Measurements from ENCODE around the gene PISD. TPM values are rescaled to one million over a fixed set of nuclear protein-coding genes. Genes with fewer than 3 reads are reported as not detected.

PISD gene
- total and polyA plus RNA-seq, 2 donors (not counting 3 experiments of a cell fraction or from before 2014, with no cell fraction given), result 53.4 to 58.0 TPM

DNA sequence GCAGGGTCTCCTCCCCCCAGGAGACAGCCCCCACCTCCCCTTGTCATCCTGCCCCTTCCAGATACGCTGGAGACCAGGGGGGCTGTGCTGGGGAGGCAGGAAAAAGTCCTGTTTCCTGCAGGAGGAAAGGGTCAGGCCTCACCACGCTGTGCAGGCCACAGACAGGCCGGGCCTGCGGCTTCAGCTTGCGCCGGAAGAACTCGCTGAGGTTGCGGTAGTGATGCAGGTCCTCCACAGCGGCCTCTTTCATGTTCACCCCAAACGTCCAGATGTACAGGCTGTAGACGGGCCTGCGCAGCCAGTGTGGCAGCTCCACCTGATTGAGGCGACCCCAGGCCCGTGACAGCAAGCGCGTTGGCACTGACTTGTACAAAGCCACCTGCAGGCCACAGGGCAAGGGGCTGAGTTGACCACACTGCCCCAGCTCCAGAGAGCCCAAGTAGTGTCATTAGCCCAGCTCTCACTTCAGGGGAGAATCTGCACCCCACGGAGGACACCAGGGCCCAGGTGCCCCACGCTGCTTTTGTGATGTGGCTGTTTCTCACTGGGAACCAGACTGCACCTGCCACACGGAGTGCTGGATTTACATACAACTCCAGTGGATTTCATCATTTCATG lies 40.4 kb downstream of the PISD start:
- POLR2A ChIA-PET, result interaction anchor here (1.6 kb wide), 1 partner anchor 8 kb away, joined by 4 read pairs; no protein-coding TSS in a partner anchor
- intact Hi-C loops (cut with micrococcal nuclease), result no loop called here
- Histone ChIP-seq H3K27ac (ENCODE audit: insufficient read depth, low read depth, low read length) (no peak overlapping the region), H4K20me1 (replicated peaks; ENCODE audit: control insufficient read depth, extremely low read depth, insufficient read depth, low read length) (no peaks in the 10 kb centered on the region), H3K27me3 (ENCODE audit: control insufficient read depth in 2 of 2, insufficient read depth in 2 of 2, low read length in 2 of 2) (no peaks in the 10 kb centered on the region), H2AFZ (ENCODE audit: low read depth, low read length) (no peak overlapping the region), H3K4me3 (replicated peaks in 1 of 3; ENCODE audit: insufficient read depth in 1 of 3, low read depth in 1 of 3, low read length in 3 of 3) (no peak overlapping the region), H3K79me2 (ENCODE audit: control insufficient read depth, insufficient read depth, low read length) (peaks cover 52% of the 10 kb centered on the region), H3K36me3 (ENCODE audit: control insufficient read depth in 2 of 2, extremely low read depth in 1 of 2, insufficient read depth in 2 of 2, low read length in 2 of 2) (peaks cover 2 to 40% of the 10 kb centered on the region in 2 experiments), H3K9me3 (replicated peaks; ENCODE audit: control insufficient read depth, insufficient read depth, low read length) (no peaks in the 10 kb centered on the region), H3K9me1 (replicated peaks; ENCODE audit: control insufficient read depth, extremely low read depth, insufficient read depth, low read length) (no peaks in the 10 kb centered on the region), H3K4me1 (ENCODE audit: control insufficient read depth, extremely low read depth, insufficient read depth, low read length) (peaks cover 14% of the 10 kb centered on the region), H3K4me2 (ENCODE audit: insufficient read depth, low read length) (no peak overlapping the region), H3K9ac (replicated peaks; ENCODE audit: extremely low read depth, insufficient read depth, low read length) (no peak overlapping the region)
- FAIRE-seq (no peak), DNase-seq (ENCODE audit: low read depth, low spot score) (no peak)
- BruUV-seq (replicated peaks), result no TSS peak
- CTCF ChIA-PET, result interaction anchor here (1.4 to 1.6 kb wide), 2 partner anchors 9 to 65 kb away, joined by 4 to 6 read pairs; no protein-coding TSS in a partner anchor
- TF ChIP-seq POLR2A (IDR thresholded peaks at IDR 0.05; ENCODE audit: low read depth, low read length) (no peak), MAX (IDR thresholded peaks at IDR 0.05; ENCODE audit: insufficient read depth, insufficient read length) (no peak), EZH2 (IDR thresholded peaks at IDR 0.05; ENCODE audit: borderline replicate concordance, low read depth, low read length, severe bottlenecking) (no peak), JUN (IDR thresholded peaks at IDR 0.05; ENCODE audit: borderline replicate concordance, insufficient read depth, insufficient read length, low read depth) (no peak), POLR2AphosphoS5 (IDR thresholded peaks at IDR 0.05; ENCODE audit: insufficient read depth, low read depth, low read length) (no peak), FOS (IDR thresholded peaks at IDR 0.05; ENCODE audit: borderline replicate concordance, insufficient read depth, low read length) (no peak), GATA2 (IDR thresholded peaks at IDR 0.05; ENCODE audit: insufficient read depth, insufficient read length, low read depth, low read length) (no peak), MYC (IDR thresholded peaks at IDR 0.05; ENCODE audit: low read depth, low read length) (no peak)
- TF ChIP-seq, protein P1, sequence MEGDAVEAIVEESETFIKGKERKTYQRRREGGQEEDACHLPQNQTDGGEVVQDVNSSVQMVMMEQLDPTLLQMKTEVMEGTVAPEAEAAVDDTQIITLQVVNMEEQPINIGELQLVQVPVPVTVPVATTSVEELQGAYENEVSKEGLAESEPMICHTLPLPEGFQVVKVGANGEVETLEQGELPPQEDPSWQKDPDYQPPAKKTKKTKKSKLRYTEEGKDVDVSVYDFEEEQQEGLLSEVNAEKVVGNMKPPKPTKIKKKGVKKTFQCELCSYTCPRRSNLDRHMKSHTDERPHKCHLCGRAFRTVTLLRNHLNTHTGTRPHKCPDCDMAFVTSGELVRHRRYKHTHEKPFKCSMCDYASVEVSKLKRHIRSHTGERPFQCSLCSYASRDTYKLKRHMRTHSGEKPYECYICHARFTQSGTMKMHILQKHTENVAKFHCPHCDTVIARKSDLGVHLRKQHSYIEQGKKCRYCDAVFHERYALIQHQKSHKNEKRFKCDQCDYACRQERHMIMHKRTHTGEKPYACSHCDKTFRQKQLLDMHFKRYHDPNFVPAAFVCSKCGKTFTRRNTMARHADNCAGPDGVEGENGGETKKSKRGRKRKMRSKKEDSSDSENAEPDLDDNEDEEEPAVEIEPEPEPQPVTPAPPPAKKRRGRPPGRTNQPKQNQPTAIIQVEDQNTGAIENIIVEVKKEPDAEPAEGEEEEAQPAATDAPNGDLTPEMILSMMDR (IDR thresholded peaks at IDR 0.05; ENCODE audit: extremely low read depth in 1 of 2, insufficient read depth in 1 of 2, low read depth in 1 of 2, low read length in 2 of 2), result no peak
- dilution Hi-C loops (cut with MboI; ENCODE audit: extremely low pct_ligation_motif_present, low sequenced_read_pairs), result no loop called here
